PC-3 (cell line): Measurements from ENCODE around the gene TRDN. TPM values are rescaled to one million over a fixed set of nuclear protein-coding genes. Genes with fewer than 3 reads are reported as not detected.

Source experiments
- ATAC-seq: fragments of 200-7000 bp; cut with Tn5 transposase; 2 replicates; pipeline ENCODE4 v1.9.1; 2020; ENCODE audit warnings: mild to moderate bottlenecking, moderate library complexity
- BruUV-seq: library from RNA; stranded (reverse); fragments of 400-500 nt; replicated peaks from 2 replicates; lab custom pipeline; 2021; lab: Mats Ljungman, UMichigan
- CTCF ChIA-PET: fragments of 300-600 bp; sonication (Branson Sonifier 250); formaldehyde crosslinking; loops from one replicate; lab custom pipeline; 2022; ENCODE audit warnings: antibody characterized with exemption; lab: Charles Lee
- POLR2A ChIA-PET: fragments of 300-600 bp; sonication (Branson Sonifier 250); formaldehyde crosslinking; loops from one replicate; lab custom pipeline; 2022; ENCODE audit warnings: antibody characterized with exemption; ENCODE audit not compliant: unreplicated experiment; lab: Charles Lee
- DNase-seq: peaks from one replicate; pipeline ENCODE4 v3.0.0-alpha.2; 2015
- H2AFZ ChIP-seq: fragments of 300-600 bp; sonication (generic); 2 replicates; pipeline ENCODE4 v1.6.0; 2016; ENCODE audit warnings: antibody characterized with exemption, low read length
- H3F3A ChIP-seq: fragments of 300-600 bp; sonication (generic); one replicate; pipeline ENCODE4 v1.6.0; 2017; ENCODE audit warnings: antibody characterized with exemption, low read length, control low read depth, mild to moderate bottlenecking; ENCODE audit not compliant: unreplicated experiment
- H3K27ac ChIP-seq: fragments of 300-600 bp; sonication (generic); 2 replicates; pipeline ENCODE4 v1.5.1; 2016; ENCODE audit warnings: mild to moderate bottlenecking, low read length
- H3K27me3 ChIP-seq: fragments of 300-600 bp; sonication (generic); 2 replicates; pipeline ENCODE4 v1.6.1; 2016; ENCODE audit warnings: low read length, mixed read lengths
- H3K36me3 ChIP-seq: fragments of 300-600 bp; sonication (generic); 2 replicates; pipeline ENCODE4 v1.6.1; 2016; ENCODE audit warnings: low read depth, mixed run types, low read length, mixed read lengths
- H3K4me1 ChIP-seq: fragments of 300-600 bp; sonication (generic); 2 replicates; pipeline ENCODE4 v1.5.1; 2016; ENCODE audit warnings: low read length; ENCODE audit not compliant: insufficient read depth
- H3K4me2 ChIP-seq: fragments of 300-600 bp; sonication (generic); 2 replicates; pipeline ENCODE4 v1.6.0; 2016; ENCODE audit warnings: low read length
- H3K4me3 ChIP-seq: fragments of 300-600 bp; sonication (generic); 2 replicates; pipeline ENCODE4 v1.5.1; 2016; ENCODE audit warnings: mild to moderate bottlenecking, low read length, mixed read lengths
- H3K79me2 ChIP-seq: fragments of 300-600 bp; sonication (generic); 2 replicates; pipeline ENCODE4 v1.6.1; 2017; ENCODE audit warnings: low read length, mixed read lengths
- H3K9ac ChIP-seq: fragments of 300-600 bp; sonication (generic); 2 replicates; pipeline ENCODE4 v1.6.0; 2016; ENCODE audit warnings: mild to moderate bottlenecking, low read length
- H3K9me2 ChIP-seq: fragments of 300-600 bp; sonication (generic); replicated peaks from 2 replicates; pipeline ENCODE4 v1.6.1; 2016; ENCODE audit warnings: mixed run types, low read length, mixed read lengths
- H3K9me3 ChIP-seq: fragments of 300-600 bp; sonication (generic); 2 replicates; pipeline ENCODE4 v1.6.1; 2016; ENCODE audit warnings: low read length, mixed read lengths
- H4K20me1 ChIP-seq: fragments of 300-600 bp; sonication (generic); 2 replicates; pipeline ENCODE4 v1.6.1; 2016; ENCODE audit warnings: low read length, mixed read lengths
- CTCF ChIP-seq: fragments of 300-600 bp; sonication (generic); conservative IDR thresholded peaks from 2 replicates; pipeline ENCODE4 v1.5.1; 2017; ENCODE audit warnings: antibody characterized with exemption, low read depth, mild to moderate bottlenecking, low read length
- EZH2 ChIP-seq: fragments of 300-600 bp; sonication (generic); IDR thresholded peaks from one replicate; pipeline ENCODE4 v1.6.1; 2017; ENCODE audit warnings: antibody characterized with exemption, mild to moderate bottlenecking, low read length; ENCODE audit not compliant: unreplicated experiment
- EZH2phosphoT487 ChIP-seq: fragments of 300-600 bp; sonication (generic); IDR thresholded peaks from 2 replicates; pipeline ENCODE4 v1.6.1; 2018; ENCODE audit warnings: mild to moderate bottlenecking, antibody characterized with exemption, low read length, borderline replicate concordance
- intact Hi-C: fragments of 100-400 bp; cut with micrococcal nuclease; formaldehyde crosslinking; loops from 2 replicates; pipeline ENCODE4 v1.9.0; 2023
- total RNA-seq: library from RNA; depleted of rRNA; stranded (reverse); fragments of >200 nt; gene quantifications from 2 replicates; pipeline ENCODE4 v1.2.3, GENCODE V29; 2014

TRDN gene
- total RNA-seq, 1 experiment from 2014 or later: not detected

GRCh38 chr6:123363912-123364311 is 272.8 kb downstream of the TRDN start:
- ChIA-PET POLR2A (no interaction called here), CTCF (no interaction called here)
- Histone ChIP-seq H3F3A (no peaks in the 10 kb centered on the region), H3K36me3 (no peaks in the 10 kb centered on the region), H3K79me2 (no peaks in the 10 kb centered on the region), H3K27me3 (no peaks in the 10 kb centered on the region), H3K9me2 (no peaks in the 10 kb centered on the region), H3K27ac (no peak overlapping the region), H2AFZ (no peak overlapping the region), H3K4me1 (no peaks in the 10 kb centered on the region), H3K9ac (no peak overlapping the region), H3K4me2 (no peak overlapping the region), H4K20me1 (no peaks in the 10 kb centered on the region), H3K4me3 (no peak overlapping the region), H3K9me3 (no peaks in the 10 kb centered on the region)
- TF ChIP-seq CTCF (no peak), EZH2phosphoT487 (no peak), EZH2 (no peak)
- intact Hi-C loops: no loop called here
- BruUV-seq: no TSS peak
- no peak for DNase-seq
- no peak for ATAC-seq

GRCh38 chr6:123360359-123360758 is 276.4 kb downstream of the TRDN start:
- DNase-seq (no peak), ATAC-seq (no peak)
- H3K9me3 ChIP-seq: no peaks in the 10 kb centered on the region
- H3K9ac ChIP-seq: no peak overlapping the region
- no peaks in the 10 kb centered on the region for H3F3A ChIP-seq
- TF ChIP-seq EZH2 (no peak), EZH2phosphoT487 (no peak), CTCF (no peak)
- intact Hi-C loops: no loop called here
- ChIA-PET POLR2A (no interaction called here), CTCF (no interaction called here)
- H2AFZ ChIP-seq: no peak overlapping the region
- H3K27ac ChIP-seq: no peak overlapping the region
- no peaks in the 10 kb centered on the region for H3K4me1 ChIP-seq
- no peaks in the 10 kb centered on the region for H3K36me3 ChIP-seq
- H3K4me3 ChIP-seq: no peak overlapping the region
- H3K9me2 ChIP-seq: no peaks in the 10 kb centered on the region
- no peak overlapping the region for H3K4me2 ChIP-seq
- H3K27me3 ChIP-seq: no peaks in the 10 kb centered on the region
- no peaks in the 10 kb centered on the region for H4K20me1 ChIP-seq
- H3K79me2 ChIP-seq: no peaks in the 10 kb centered on the region
- no TSS peak for BruUV-seq

- Histone ChIP-seq H3K27ac (no peak overlapping the region), H3K79me2 (no peaks in the 10 kb centered on the region), H3K4me2 (no peak overlapping the region), H2AFZ (no peak overlapping the region), H3K4me1 (no peaks in the 10 kb centered on the region), H3K27me3 (no peaks in the 10 kb centered on the region), H3K36me3 (no peaks in the 10 kb centered on the region), H3K9ac (no peak overlapping the region), H4K20me1 (no peaks in the 10 kb centered on the region), H3K4me3 (no peak overlapping the region), H3F3A (no peaks in the 10 kb centered on the region), H3K9me3 (no peaks in the 10 kb centered on the region), H3K9me2 (no peaks in the 10 kb centered on the region)
- ATAC-seq (no peak), DNase-seq (no peak)
- CTCF ChIA-PET: no interaction called here
- BruUV-seq: no TSS peak
- POLR2A ChIA-PET: no interaction called here
- TF ChIP-seq EZH2: no peak
- TF ChIP-seq CTCF: no peak
- TF ChIP-seq EZH2phosphoT487: no peak
- intact Hi-C loops: no loop called here
Observed at GRCh38 chr6:123352705-123353104, 284.0 kb downstream of the TRDN start.
